Naive B cell (primary cell): Measurements from ENCODE around the gene IRS4. TPM values are rescaled to one million over a fixed set of nuclear protein-coding genes. Genes with fewer than 3 reads are reported as not detected.

Source experiments
- ATAC-seq, 2 donors: fragments of 150-1000 bp; cut with Tn5 transposase; 2 replicates each; pipeline ENCODE4 v1.10.0; 2021; ENCODE audit warnings: low read depth in 2 of 2, mild to moderate bottlenecking in 2 of 2, moderate library complexity in 2 of 2
- DNase-seq: peaks from one replicate; pipeline ENCODE4 v3.0.0; 2022
- H3K27ac Mint-ChIP-seq, 6 donors: one replicate each; pipeline ENCODE4 v1.8.0; 2020 to 2022; ENCODE audit warnings: mild to moderate bottlenecking in 6 of 6, mixed read lengths in 6 of 6, moderate library complexity in 5 of 6, inconsistent platforms in 2 of 6
- H3K27me3 Mint-ChIP-seq, 3 donors: one replicate each; pipeline ENCODE4 v1.8.0; 2021 to 2022; ENCODE audit warnings: mixed read lengths in 3 of 3, mild to moderate bottlenecking in 1 of 3
- H3K36me3 Mint-ChIP-seq, 2 donors: one replicate each; pipeline ENCODE4 v1.8.0; 2020 to 2022; ENCODE audit warnings: mixed read lengths in 2 of 2, inconsistent platforms in 1 of 2, mild to moderate bottlenecking in 1 of 2
- H3K4me1 Mint-ChIP-seq, 3 donors: one replicate each; pipeline ENCODE4 v1.8.0; 2020 to 2022; ENCODE audit warnings: mixed read lengths in 3 of 3, inconsistent platforms in 1 of 3, mild to moderate bottlenecking in 1 of 3, moderate library complexity in 1 of 3
- H3K4me3 Mint-ChIP-seq, 8 donors: one replicate each; pipeline ENCODE4 v1.8.0; 2020 to 2022; ENCODE audit warnings: mild to moderate bottlenecking in 8 of 8, mixed read lengths in 8 of 8, moderate library complexity in 8 of 8, inconsistent platforms in 2 of 8
- H3K9me3 Mint-ChIP-seq, 7 donors: one replicate each; pipeline ENCODE4 v1.8.0; 2020 to 2022; ENCODE audit warnings: mixed read lengths in 7 of 7, mild to moderate bottlenecking in 5 of 7, inconsistent platforms in 2 of 7, moderate library complexity in 1 of 7
- polyA plus RNA-seq, 6 donors: library from polyadenylated mRNA; unstranded; fragments of 300-500 nt; fragmentation: Illumina TruSeq; gene quantifications; one replicate each; pipeline ENCODE4 v1.2.3, GENCODE V29; 2021; ENCODE audit warnings: low read depth in 6 of 6

Gene IRS4
- polyA plus RNA-seq, 6 donors from 2014 or later, result not detected

- H3K36me3 Mint-ChIP-seq, result no peaks in the 10 kb centered on the region
- no peak overlapping the region for H3K4me3 Mint-ChIP-seq
- ATAC-seq, result no peak
- H3K27me3 Mint-ChIP-seq, result no peaks in the 10 kb centered on the region
- H3K27ac Mint-ChIP-seq, result no peak overlapping the region
- no peaks in the 10 kb centered on the region for H3K4me1 Mint-ChIP-seq
- H3K9me3 Mint-ChIP-seq, result peaks cover 0 to 24% (median 10%) of the 10 kb centered on the region in 7 donors
- DNase-seq, result no peak
These were observed 23.5 kb downstream of the IRS4 start for GRCh38 chrX:108712886-108713285.

GRCh38 chrX:108704839-108705238 is 31.5 kb downstream of the IRS4 start:
- Mint-ChIP-seq H3K9me3 (peaks cover 0 to 2% (median 0%) of the 10 kb centered on the region in 7 donors), H3K27ac (no peak overlapping the region), H3K4me1 (no peaks in the 10 kb centered on the region), H3K36me3 (no peaks in the 10 kb centered on the region), H3K4me3 (no peak overlapping the region), H3K27me3 (no peaks in the 10 kb centered on the region)
- DNase-seq, result no peak
- no peak for ATAC-seq

GRCh38 chrX:108702530-108702929 is 33.8 kb downstream of the IRS4 start:
- ATAC-seq (no peak), DNase-seq (no peak)
- Mint-ChIP-seq H3K27ac (no peak overlapping the region), H3K4me3 (no peak overlapping the region), H3K36me3 (no peaks in the 10 kb centered on the region), H3K27me3 (no peaks in the 10 kb centered on the region), H3K4me1 (no peaks in the 10 kb centered on the region), H3K9me3 (peaks cover 0 to 2% (median 0%) of the 10 kb centered on the region in 7 donors)

- H3K4me3 Mint-ChIP-seq, result no peak overlapping the region
- no peak for ATAC-seq
- no peak overlapping the region for H3K27ac Mint-ChIP-seq
- no peaks in the 10 kb centered on the region for H3K27me3 Mint-ChIP-seq
- H3K9me3 Mint-ChIP-seq, result peaks cover 0 to 2% (median 0%) of the 10 kb centered on the region in 7 donors
- no peak for DNase-seq
- no peaks in the 10 kb centered on the region for H3K36me3 Mint-ChIP-seq
- H3K4me1 Mint-ChIP-seq, result no peaks in the 10 kb centered on the region
These were observed 34.7 kb downstream of the IRS4 start for GRCh38 chrX:108701633-108702032.

- Mint-ChIP-seq H3K4me3 (no peak overlapping the region), H3K4me1 (no peaks in the 10 kb centered on the region), H3K27ac (no peak overlapping the region), H3K36me3 (no peaks in the 10 kb centered on the region), H3K27me3 (no peaks in the 10 kb centered on the region), H3K9me3 (no peaks in the 10 kb centered on the region)
- DNase-seq, result no peak
- ATAC-seq, result no peak
These were observed 37.0 kb downstream of the IRS4 start for GRCh38 chrX:108699368-108699767.

GRCh38 chrX:108696690-108697089 is 39.7 kb downstream of the IRS4 start:
- no peak overlapping the region for H3K27ac Mint-ChIP-seq
- H3K4me1 Mint-ChIP-seq, result no peaks in the 10 kb centered on the region
- H3K4me3 Mint-ChIP-seq, result no peak overlapping the region
- no peaks in the 10 kb centered on the region for H3K36me3 Mint-ChIP-seq
- H3K9me3 Mint-ChIP-seq, result no peaks in the 10 kb centered on the region
- ATAC-seq (no peak), DNase-seq (no peak)
- H3K27me3 Mint-ChIP-seq, result no peaks in the 10 kb centered on the region
